ACC112 (cell line): ENCODE measurements around the gene SPR.

Experiments
- H2AFZ ChIP-seq: fragments of 200-600 bp; sonication (generic); one replicate; pipeline ENCODE4 v1.6.0; 2017; ENCODE audit warnings: antibody characterized with exemption, low read length; ENCODE audit not compliant: unreplicated experiment
- H3K27ac ChIP-seq: fragments of 200-600 bp; sonication (generic); 2 replicates; pipeline ENCODE4 v1.5.1; 2014; ENCODE audit warnings: low read depth, mild to moderate bottlenecking, antibody characterized with exemption, low read length, moderate library complexity
- H3K27me3 ChIP-seq: fragments of 200-600 bp; sonication (generic); 2 replicates; pipeline ENCODE4 v1.6.1; 2014; ENCODE audit warnings: mild to moderate bottlenecking, antibody characterized with exemption, low read length, moderate library complexity, mixed read lengths; ENCODE audit not compliant: insufficient read depth
- H3K36me3 ChIP-seq: fragments of 200-600 bp; sonication (generic); 2 replicates; pipeline ENCODE4 v1.6.1; 2016; ENCODE audit warnings: mild to moderate bottlenecking, antibody characterized with exemption, low read length, moderate library complexity, mixed read lengths; ENCODE audit not compliant: insufficient read depth
- H3K4me1 ChIP-seq: fragments of 200-600 bp; sonication (generic); one replicate; pipeline ENCODE4 v1.6.1; 2016; ENCODE audit warnings: low read length, mixed read lengths; ENCODE audit not compliant: insufficient read depth, unreplicated experiment, control insufficient read depth
- H3K4me3 ChIP-seq: fragments of 200-600 bp; sonication (generic); 2 replicates; pipeline ENCODE4 v1.5.1; 2014; ENCODE audit warnings: mild to moderate bottlenecking, low read depth, low read length
- H3K79me2 ChIP-seq: fragments of 200-600 bp; sonication (generic); one replicate; pipeline ENCODE4 v1.6.0; 2016; ENCODE audit warnings: low read length; ENCODE audit not compliant: control insufficient read depth, unreplicated experiment, insufficient read depth

SPR gene

GRCh38 chr2:72925328-72925943 lies 38.2 kb downstream of the SPR start:
- no peak overlapping the region for H2AFZ ChIP-seq
- H3K27me3 ChIP-seq, result peaks cover 98% of the 10 kb centered on the region

GRCh38 chr2:72926368-72926767 lies 39.2 kb downstream of the SPR start:
- peaks cover 89% of the 10 kb centered on the region for H3K27me3 ChIP-seq

More at GRCh38 chr2:72925328-72925943, 38.2 kb downstream of the SPR start:
- H3K27ac ChIP-seq, result no peak overlapping the region
- no peaks in the 10 kb centered on the region for H3K4me1 ChIP-seq
- no peak overlapping the region for H3K4me3 ChIP-seq
- no peaks in the 10 kb centered on the region for H3K79me2 ChIP-seq
- H3K36me3 ChIP-seq, result no peaks in the 10 kb centered on the region

GRCh38 chr2:72926811-72927465 lies 39.7 kb downstream of the SPR start:
- no peak overlapping the region for H2AFZ ChIP-seq
- no peaks in the 10 kb centered on the region for H3K79me2 ChIP-seq
- no peaks in the 10 kb centered on the region for H3K36me3 ChIP-seq
- no peak overlapping the region for H3K27ac ChIP-seq
- H3K4me3 ChIP-seq, result no peak overlapping the region
- peaks cover 11% of the 10 kb centered on the region for H3K4me1 ChIP-seq
- H3K27me3 ChIP-seq, result peaks cover 83% of the 10 kb centered on the region

More at GRCh38 chr2:72926368-72926767, 39.2 kb downstream of the SPR start:
- Histone ChIP-seq H3K79me2 (no peaks in the 10 kb centered on the region), H3K4me3 (no peak overlapping the region), H3K4me1 (peaks cover 5% of the 10 kb centered on the region), H2AFZ (no peak overlapping the region), H3K36me3 (no peaks in the 10 kb centered on the region), H3K27ac (no peak overlapping the region)

GRCh38 chr2:72927619-72928550 lies 40.7 kb downstream of the SPR start:
- H3K79me2 ChIP-seq, result no peaks in the 10 kb centered on the region
- no peak overlapping the region for H2AFZ ChIP-seq
- H3K27ac ChIP-seq, result no peak overlapping the region
- H3K4me3 ChIP-seq, result no peak overlapping the region
- H3K27me3 ChIP-seq, result peaks cover 73% of the 10 kb centered on the region
- H3K4me1 ChIP-seq, result peaks cover 15% of the 10 kb centered on the region
- no peaks in the 10 kb centered on the region for H3K36me3 ChIP-seq

- Histone ChIP-seq H2AFZ (no peak overlapping the region), H3K79me2 (no peaks in the 10 kb centered on the region), H3K4me3 (no peak overlapping the region), H3K27ac (no peak overlapping the region), H3K36me3 (no peaks in the 10 kb centered on the region), H3K4me1 (peaks cover 15% of the 10 kb centered on the region), H3K27me3 (peaks cover 62% of the 10 kb centered on the region)
Measured at GRCh38 chr2:72929010-72929409, 41.8 kb downstream of the SPR start.

- H2AFZ ChIP-seq, result no peak overlapping the region
Measured at GRCh38 chr2:72931280-72931910, 44.2 kb downstream of the SPR start.

GRCh38 chr2:72932045-72932740 lies 45.0 kb downstream of the SPR start:
- no peak overlapping the region for H3K4me3 ChIP-seq
- H3K27me3 ChIP-seq, result peaks cover 30% of the 10 kb centered on the region
- H3K27ac ChIP-seq, result no peak overlapping the region
- no peaks in the 10 kb centered on the region for H3K36me3 ChIP-seq
- H3K79me2 ChIP-seq, result no peaks in the 10 kb centered on the region
- H2AFZ ChIP-seq, result no peak overlapping the region
- peaks cover 15% of the 10 kb centered on the region for H3K4me1 ChIP-seq

More at GRCh38 chr2:72931280-72931910, 44.2 kb downstream of the SPR start:
- peaks cover 15% of the 10 kb centered on the region for H3K4me1 ChIP-seq
- H3K79me2 ChIP-seq, result no peaks in the 10 kb centered on the region
- no peaks in the 10 kb centered on the region for H3K36me3 ChIP-seq
- H3K4me3 ChIP-seq, result no peak overlapping the region
- H3K27ac ChIP-seq, result no peak overlapping the region
- peaks cover 38% of the 10 kb centered on the region for H3K27me3 ChIP-seq

GRCh38 chr2:72932805-72933204 lies 45.6 kb downstream of the SPR start:
- H3K36me3 ChIP-seq, result no peaks in the 10 kb centered on the region
- no peak overlapping the region for H3K27ac ChIP-seq
- peaks cover 24% of the 10 kb centered on the region for H3K27me3 ChIP-seq
- peaks cover 15% of the 10 kb centered on the region for H3K4me1 ChIP-seq
- H3K4me3 ChIP-seq, result no peak overlapping the region
- H2AFZ ChIP-seq, result no peak overlapping the region
- H3K79me2 ChIP-seq, result no peaks in the 10 kb centered on the region

- Histone ChIP-seq H3K4me1 (peaks cover 15% of the 10 kb centered on the region), H3K27ac (no peak overlapping the region), H3K79me2 (no peaks in the 10 kb centered on the region), H3K36me3 (no peaks in the 10 kb centered on the region), H2AFZ (no peak overlapping the region), H3K4me3 (no peak overlapping the region), H3K27me3 (peaks cover 20% of the 10 kb centered on the region)
Measured at GRCh38 chr2:72933207-72933606, 46.0 kb downstream of the SPR start.

GRCh38 chr2:72933646-72934151 lies 46.5 kb downstream of the SPR start:
- H2AFZ ChIP-seq, result no peak overlapping the region
- no peaks in the 10 kb centered on the region for H3K79me2 ChIP-seq
- peaks cover 15% of the 10 kb centered on the region for H3K4me1 ChIP-seq
- H3K4me3 ChIP-seq, result no peak overlapping the region
- H3K27ac ChIP-seq, result no peak overlapping the region
- peaks cover 15% of the 10 kb centered on the region for H3K27me3 ChIP-seq
- no peaks in the 10 kb centered on the region for H3K36me3 ChIP-seq
